CD4-positive, alpha-beta T cell (primary cell): ENCODE data around the gene TBC1D7. TPM values are rescaled to one million over a fixed set of nuclear protein-coding genes. Genes with fewer than 3 reads are reported as not detected.

Experiments
- ATAC-seq: fragments of 200-7000 bp; cut with Tn5 transposase; one replicate; pipeline ENCODE4 v1.10.0; 2022; ENCODE audit warnings: mild to moderate bottlenecking; ENCODE audit not compliant: poor library complexity
- CTCF ChIA-PET: fragments of 350-600 bp; sonication (Branson Sonifier 250); formaldehyde crosslinking; loops from one replicate; lab custom pipeline; 2021; ENCODE audit warnings: antibody characterized with exemption, inconsistent platforms; lab: Charles Lee
- POLR2A ChIA-PET: fragments of 350-600 bp; sonication (Branson Sonifier 250); formaldehyde crosslinking; loops from one replicate; lab custom pipeline; 2021; ENCODE audit warnings: antibody characterized with exemption, inconsistent platforms; lab: Charles Lee
- DNase-seq, 14 experiments: peaks; one replicate each; pipeline ENCODE4 v3.0.0-alpha.2; 2013 to 2020; ENCODE audit warnings: mixed read lengths in 2 of 14
- H3K27ac ChIP-seq, 2 donors: one replicate each; pipeline versions ENCODE4 v1.5.1 to v1.7.0; 2013; ENCODE audit warnings: low read length in 2 of 2, low read depth in 1 of 2, mild to moderate bottlenecking in 1 of 2
- H3K27me3 ChIP-seq, 2 experiments: 1 replicate in 1 of 2; 2 replicates in 1 of 2; pipeline versions ENCODE4 v1.6.1 to v1.7.0; 2013; ENCODE audit warnings: low read length in 2 of 2, control low read depth in 1 of 2, mild to moderate bottlenecking in 1 of 2, moderate library complexity in 1 of 2; ENCODE audit not compliant: insufficient read depth in 2 of 2, control insufficient read depth in 1 of 2
- H3K36me3 ChIP-seq: one replicate; pipeline ENCODE4 v1.6.1; 2013; ENCODE audit warnings: low read length, control low read depth; ENCODE audit not compliant: insufficient read depth
- H3K4me1 ChIP-seq: one replicate; pipeline ENCODE4 v1.6.1; 2013; ENCODE audit warnings: low read length, control low read depth; ENCODE audit not compliant: insufficient read depth
- H3K4me3 ChIP-seq: one replicate; pipeline ENCODE4 v1.5.1; 2013; ENCODE audit warnings: mild to moderate bottlenecking, low read length, moderate library complexity
- H3K9me3 ChIP-seq, 2 experiments: 1 replicate in 1 of 2; 2 replicates in 1 of 2; pipeline versions ENCODE4 v1.6.1 to v1.7.0; 2013; ENCODE audit warnings: low read length in 2 of 2, mild to moderate bottlenecking in 2 of 2, control low read depth in 1 of 2, moderate library complexity in 1 of 2; ENCODE audit not compliant: control insufficient read depth in 1 of 2, insufficient read depth in 1 of 2
- H3K27ac Mint-ChIP-seq: one replicate; pipeline ENCODE4 v1.8.0; 2020; ENCODE audit warnings: mixed read lengths
- H3K27me3 Mint-ChIP-seq: one replicate; pipeline ENCODE4 v1.8.0; 2021; ENCODE audit warnings: mixed read lengths
- H3K36me3 Mint-ChIP-seq: one replicate; pipeline ENCODE4 v1.8.0; 2021; ENCODE audit warnings: low read depth, mixed read lengths
- H3K4me1 Mint-ChIP-seq: one replicate; pipeline ENCODE4 v1.8.0; 2021; ENCODE audit warnings: low read depth, mixed read lengths
- H3K4me3 Mint-ChIP-seq: one replicate; pipeline ENCODE4 v1.8.0; 2020; ENCODE audit warnings: mild to moderate bottlenecking, mixed read lengths
- H3K9me3 Mint-ChIP-seq: one replicate; pipeline ENCODE4 v1.8.0; 2020; ENCODE audit warnings: mixed read lengths
- CTCF ChIP-seq: fragments of 200-600 bp; IDR thresholded peaks from one replicate; pipeline ENCODE4 v1.8.0; 2022; ENCODE audit warnings: antibody characterized with exemption, mild to moderate bottlenecking
- intact Hi-C, 2 experiments: fragments of 100-400 bp; cut with DNase I in 1 of 2; cut with micrococcal nuclease in 1 of 2; formaldehyde crosslinking; loops; one replicate each; pipeline versions ENCODE4 v1.15.1 to v1.9.0; 2023 to 2025; cut with DNase I, micrococcal nuclease
- total RNA-seq, 174 experiments: library from RNA in 2 of 174; stranded (reverse) in 2 of 174; gene quantifications; one replicate each; pipeline ENCODE4 v1.2.3 and lab custom pipeline; 2021 to 2026

Gene TBC1D7
- total RNA-seq, 2 experiments from 2014 or later: 10.2 to 12.3 TPM

- H3K9me3 Mint-ChIP-seq: no peaks in the 10 kb centered on the region
- H3K36me3 Mint-ChIP-seq: peaks cover 93% of the 10 kb centered on the region
- no peak overlapping the region for H3K27ac Mint-ChIP-seq
- ChIA-PET POLR2A (interaction anchor here (0.7 to 1.1 kb wide), 2 partner anchors 8 to 9 kb away, joined by 3 to 4 read pairs; partner anchors contain the start of gene TBC1D7), CTCF (no interaction called here)
- intact Hi-C loops: no loop called here
- no peak for ATAC-seq
- DNase-seq: no peak
- Histone ChIP-seq H3K27ac (no peak overlapping the region), H3K27me3 (no peaks in the 10 kb centered on the region), H3K36me3 (peaks cover 78% of the 10 kb centered on the region), H3K4me3 (no peak overlapping the region), H3K9me3 (no peaks in the 10 kb centered on the region), H3K4me1 (no peaks in the 10 kb centered on the region)
- no peak overlapping the region for H3K4me3 Mint-ChIP-seq
- H3K27me3 Mint-ChIP-seq: no peaks in the 10 kb centered on the region
- TF ChIP-seq CTCF: no peak
- no peaks in the 10 kb centered on the region for H3K4me1 Mint-ChIP-seq
Measured at GRCh38 chr6:13318821-13319220, 9.5 kb downstream of the TBC1D7 start.

- Mint-ChIP-seq H3K27me3 (no peaks in the 10 kb centered on the region), H3K9me3 (no peaks in the 10 kb centered on the region), H3K36me3 (peaks cover 98% of the 10 kb centered on the region), H3K27ac (no peak overlapping the region), H3K4me1 (no peaks in the 10 kb centered on the region), H3K4me3 (no peak overlapping the region)
- Histone ChIP-seq H3K27ac (no peak overlapping the region), H3K9me3 (no peaks in the 10 kb centered on the region), H3K4me3 (no peak overlapping the region), H3K4me1 (no peaks in the 10 kb centered on the region), H3K36me3 (peaks cover 69% of the 10 kb centered on the region), H3K27me3 (no peaks in the 10 kb centered on the region)
- no peak for ATAC-seq
- no peak for TF ChIP-seq CTCF
- intact Hi-C loops: no loop called here
- CTCF ChIA-PET: interaction anchor here (0.9 kb wide), 1 partner anchor 58 kb away, joined by 3 read pairs; no protein-coding TSS in a partner anchor
- no peak for DNase-seq
- POLR2A ChIA-PET: no interaction called here
Measured at GRCh38 chr6:13315896-13316295, 12.4 kb downstream of the TBC1D7 start.

- no peak for ATAC-seq
- H3K27ac ChIP-seq: no peak overlapping the region
- no peak for TF ChIP-seq CTCF
- Mint-ChIP-seq H3K4me1 (no peaks in the 10 kb centered on the region), H3K27ac (no peak overlapping the region), H3K27me3 (no peaks in the 10 kb centered on the region), H3K9me3 (no peaks in the 10 kb centered on the region), H3K4me3 (no peak overlapping the region), H3K36me3 (peaks cover 93% of the 10 kb centered on the region)
- no peaks in the 10 kb centered on the region for H3K4me1 ChIP-seq
- H3K9me3 ChIP-seq: no peaks in the 10 kb centered on the region
- no peak overlapping the region for H3K4me3 ChIP-seq
- intact Hi-C loops: no loop called here
- DNase-seq: no peak
- ChIA-PET CTCF (no interaction called here), POLR2A (no interaction called here)
- peaks cover 58% of the 10 kb centered on the region for H3K36me3 ChIP-seq
- no peaks in the 10 kb centered on the region for H3K27me3 ChIP-seq
Measured at GRCh38 chr6:13314806-13315205, 13.5 kb downstream of the TBC1D7 start.
